K562 (cell line): ENCODE data around the gene VEZF1. TPM values are rescaled to one million over a fixed set of nuclear protein-coding genes. Genes with fewer than 3 reads are reported as not detected.

Experiments used
- BHLHE40 ChIP-seq: IDR thresholded peaks from 2 replicates; pipeline ENCODE4 v1.6.1; 2011; ENCODE audit warnings: low read length, improper control_type of control experiment
- CREM ChIP-seq: IDR thresholded peaks from 2 replicates; pipeline ENCODE4 v1.6.1; 2014; ENCODE audit warnings: antibody characterized with exemption, low read depth
- EP300 ChIP-seq: IDR thresholded peaks from 2 replicates; pipeline ENCODE4 v1.6.1; 2012; ENCODE audit warnings: low read length, improper control_type of control experiment
- FOXK2 ChIP-seq, 2 experiments: fragments of 450-650 bp; IDR thresholded peaks in 1 of 2; conservative IDR thresholded peaks in 1 of 2; 2 replicates each; pipeline ENCODE4 v1.6.1; 2016; ENCODE audit warnings: low read depth in 2 of 2, mild to moderate bottlenecking in 1 of 2
- PHF8 ChIP-seq: fragments of 200-600 bp; sonication (generic); IDR thresholded peaks from 2 replicates; pipeline ENCODE4 v1.6.1; 2012; ENCODE audit warnings: mixed run types, mild to moderate bottlenecking, inconsistent platforms, low read length, moderate library complexity, borderline replicate concordance
- SRSF7 ChIP-seq: fragments of 200-400 bp; formaldehyde crosslinking; optimal IDR thresholded peaks from 2 replicates; pipeline ENCODE3; 2017; ENCODE audit warnings: mild to moderate bottlenecking, low read depth, low read length
- ZNF407 ChIP-seq: fragments of 450-650 bp; IDR thresholded peaks from 2 replicates; pipeline ENCODE4 v1.6.1; 2016; ENCODE audit warnings: low read depth
- polyA plus RNA-seq, 8 experiments: library from polyadenylated mRNA; depleted of rRNA in 4 of 8; stranded (reverse) in 5 of 8; unstranded in 3 of 8; fragments of >200 nt; fragmentation: Nextera tagmentation in 2 of 8; fragmentation: Illumina TruSeq in 1 of 8; extraction: Ambion mirVana in 2 of 8; extraction: Trizol in 1 of 8; gene quantifications; 2 replicates each; pipeline versions ENCODE4 v1.2.1 to v1.2.3, GENCODE V29; 2011 to 2014; ENCODE audit warnings: inconsistent platforms in 1 of 8, missing spikeins in 1 of 8
- total RNA-seq, 7 experiments: library from RNA; depleted of rRNA in 6 of 7; stranded (reverse); fragments of >200 nt in 6 of 7; fragmentation: Illumina TruSeq in 2 of 7; extraction: Trizol in 2 of 7; gene quantifications; 2 replicates each; pipeline versions ENCODE4 v1.2.1 to v1.2.3, GENCODE V29; 2011 to 2021; ENCODE audit warnings: low replicate concordance in 1 of 7

Gene VEZF1
- total and polyA plus RNA-seq, 9 of the 15 experiments (the other 6 are each of a cell fraction or from before 2014, with no cell fraction given), result 9.5 to 33.4 (median 22.1) TPM

GRCh38 chr17:57953219-57953618 is 34.8 kb downstream of the VEZF1 start (continued):
- no peak for TF ChIP-seq ZNF407
- no peak for TF ChIP-seq PHF8
- no peak for TF ChIP-seq CREM
- no peak for TF ChIP-seq FOXK2 (conservative IDR thresholded peaks at IDR 0.05 in 1 of 2, IDR thresholded peaks at IDR 0.05 in 1 of 2; ENCODE audit: low read depth in 2 of 2)
- no peak for TF ChIP-seq BHLHE40
- TF ChIP-seq EP300, result no peak
- TF ChIP-seq SRSF7, result no peak
